ENCODE results near the gene GPHN. TPM values are rescaled to one million over a fixed set of nuclear protein-coding genes. Genes with fewer than 3 reads are reported as not detected.

GPHN gene
- total RNA-seq, 2 experiments from 2014 or later: 10.0 to 10.7 TPM

GRCh38 chr14:66850258-66850888 is 342.4 kb downstream of the GPHN start:
- Mint-ChIP-seq H3K4me1 (ENCODE audit: low read depth) (no peaks in the 10 kb centered on the region), H3K27ac (no peak overlapping the region), H3K9me3 (peaks cover 3% of the 10 kb centered on the region), H3K27me3 (no peaks in the 10 kb centered on the region), H3K36me3 (ENCODE audit: low read depth) (peaks cover 11% of the 10 kb centered on the region), H3K4me3 (no peak overlapping the region)
- H3K27me3 ChIP-seq (ENCODE audit: control insufficient read depth in 1 of 2, insufficient read depth in 2 of 2, low read length in 2 of 2): no peaks in the 10 kb centered on the region
- DNase-seq: no peak
- no peaks in the 10 kb centered on the region for H3K9me3 ChIP-seq (ENCODE audit: control insufficient read depth in 1 of 2, insufficient read depth in 1 of 2, low read length in 2 of 2)
- no peak overlapping the region for H3K4me3 ChIP-seq (ENCODE audit: low read length)
- no peaks in the 10 kb centered on the region for H3K4me1 ChIP-seq (ENCODE audit: insufficient read depth, low read length)
- intact Hi-C loops (cut with DNase I, micrococcal nuclease): no loop called here
- CTCF ChIA-PET: no interaction called here
- POLR2A ChIA-PET: no interaction called here
- H3K27ac ChIP-seq (ENCODE audit: low read depth in 1 of 2, low read length in 2 of 2): no peak overlapping the region
- no peaks in the 10 kb centered on the region for H3K36me3 ChIP-seq (ENCODE audit: insufficient read depth, low read length)
- ATAC-seq (ENCODE audit: poor library complexity): no peak
- TF ChIP-seq, protein P1, sequence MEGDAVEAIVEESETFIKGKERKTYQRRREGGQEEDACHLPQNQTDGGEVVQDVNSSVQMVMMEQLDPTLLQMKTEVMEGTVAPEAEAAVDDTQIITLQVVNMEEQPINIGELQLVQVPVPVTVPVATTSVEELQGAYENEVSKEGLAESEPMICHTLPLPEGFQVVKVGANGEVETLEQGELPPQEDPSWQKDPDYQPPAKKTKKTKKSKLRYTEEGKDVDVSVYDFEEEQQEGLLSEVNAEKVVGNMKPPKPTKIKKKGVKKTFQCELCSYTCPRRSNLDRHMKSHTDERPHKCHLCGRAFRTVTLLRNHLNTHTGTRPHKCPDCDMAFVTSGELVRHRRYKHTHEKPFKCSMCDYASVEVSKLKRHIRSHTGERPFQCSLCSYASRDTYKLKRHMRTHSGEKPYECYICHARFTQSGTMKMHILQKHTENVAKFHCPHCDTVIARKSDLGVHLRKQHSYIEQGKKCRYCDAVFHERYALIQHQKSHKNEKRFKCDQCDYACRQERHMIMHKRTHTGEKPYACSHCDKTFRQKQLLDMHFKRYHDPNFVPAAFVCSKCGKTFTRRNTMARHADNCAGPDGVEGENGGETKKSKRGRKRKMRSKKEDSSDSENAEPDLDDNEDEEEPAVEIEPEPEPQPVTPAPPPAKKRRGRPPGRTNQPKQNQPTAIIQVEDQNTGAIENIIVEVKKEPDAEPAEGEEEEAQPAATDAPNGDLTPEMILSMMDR (IDR thresholded peaks at IDR 0.05): no peak

DNA sequence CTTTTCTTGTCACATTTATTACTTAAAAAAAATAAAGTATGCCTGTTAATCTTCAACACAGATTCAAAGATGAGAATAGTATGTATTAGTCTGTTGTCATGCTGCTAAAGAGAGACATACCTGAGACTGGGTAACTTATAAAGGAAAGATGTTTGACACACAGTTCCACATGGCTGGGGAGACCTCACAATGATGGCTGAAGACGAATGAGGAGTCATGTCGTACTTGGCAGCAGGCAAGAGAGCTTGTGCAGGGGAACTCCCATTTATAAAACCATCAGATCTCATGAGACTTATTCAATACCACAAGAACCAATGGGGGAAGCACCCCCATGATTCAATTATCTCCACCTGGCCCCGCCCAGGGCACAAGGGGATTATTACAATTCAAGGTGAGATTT is 345.4 kb downstream of the GPHN start:
- Histone ChIP-seq H3K36me3 (ENCODE audit: insufficient read depth, low read length) (no peaks in the 10 kb centered on the region), H3K27me3 (ENCODE audit: control insufficient read depth in 1 of 2, insufficient read depth in 2 of 2, low read length in 2 of 2) (no peaks in the 10 kb centered on the region), H3K27ac (ENCODE audit: low read depth in 1 of 2, low read length in 2 of 2) (no peak overlapping the region), H3K4me3 (ENCODE audit: low read length) (no peak overlapping the region), H3K9me3 (ENCODE audit: control insufficient read depth in 1 of 2, insufficient read depth in 1 of 2, low read length in 2 of 2) (no peaks in the 10 kb centered on the region), H3K4me1 (ENCODE audit: insufficient read depth, low read length) (no peaks in the 10 kb centered on the region)
- POLR2A ChIA-PET: no interaction called here
- no peak overlapping the region for H3K27ac Mint-ChIP-seq
- ATAC-seq (ENCODE audit: poor library complexity) (no peak), DNase-seq (no peak)
- no peaks in the 10 kb centered on the region for H3K4me1 Mint-ChIP-seq (ENCODE audit: low read depth)
- H3K9me3 Mint-ChIP-seq: peaks cover 5% of the 10 kb centered on the region
- peaks cover 23% of the 10 kb centered on the region for H3K36me3 Mint-ChIP-seq (ENCODE audit: low read depth)
- CTCF ChIA-PET: no interaction called here
- intact Hi-C loops (cut with DNase I, micrococcal nuclease): no loop called here
- TF ChIP-seq, protein P1 (IDR thresholded peaks at IDR 0.05): no peak
- H3K4me3 Mint-ChIP-seq: no peak overlapping the region
- no peaks in the 10 kb centered on the region for H3K27me3 Mint-ChIP-seq

DNA sequence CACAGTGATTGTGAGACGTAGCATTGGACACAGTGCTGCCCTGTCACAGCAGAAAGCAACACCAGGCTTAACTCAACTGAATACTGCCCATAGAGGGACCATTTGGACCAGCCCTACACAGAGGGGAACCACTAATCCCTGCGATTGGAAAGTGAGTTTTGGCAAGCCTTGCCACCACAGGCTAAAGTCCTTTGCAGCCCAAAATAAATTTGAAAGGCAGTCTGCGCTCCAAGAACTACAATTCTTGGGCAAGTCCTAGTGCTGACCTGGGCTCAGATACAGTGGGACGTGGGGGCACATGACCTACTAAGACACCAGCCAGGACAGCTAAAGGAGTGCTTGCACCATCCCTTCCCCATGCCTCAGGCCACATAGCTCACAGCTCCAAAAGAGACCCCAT is 349.9 kb downstream of the GPHN start:
- DNase-seq (no peak), ATAC-seq (ENCODE audit: poor library complexity) (no peak)
- intact Hi-C loops (cut with DNase I, micrococcal nuclease): no loop called here
- POLR2A ChIA-PET: no interaction called here
- Mint-ChIP-seq H3K4me3 (no peak overlapping the region), H3K9me3 (peaks cover 18% of the 10 kb centered on the region), H3K27me3 (no peaks in the 10 kb centered on the region), H3K27ac (no peak overlapping the region), H3K4me1 (ENCODE audit: low read depth) (no peaks in the 10 kb centered on the region), H3K36me3 (ENCODE audit: low read depth) (peaks cover 21% of the 10 kb centered on the region)
- TF ChIP-seq, protein P1 (IDR thresholded peaks at IDR 0.05): no peak
- H3K4me1 ChIP-seq (ENCODE audit: insufficient read depth, low read length): no peaks in the 10 kb centered on the region
- CTCF ChIA-PET: interaction anchor here (0.6 kb wide), 1 partner anchor 1662 kb away, joined by 3 read pairs; no protein-coding TSS in a partner anchor
- H3K9me3 ChIP-seq (ENCODE audit: control insufficient read depth in 1 of 2, insufficient read depth in 1 of 2, low read length in 2 of 2): peaks cover 4 to 14% of the 10 kb centered on the region in 2 experiments
- no peaks in the 10 kb centered on the region for H3K27me3 ChIP-seq (ENCODE audit: control insufficient read depth in 1 of 2, insufficient read depth in 2 of 2, low read length in 2 of 2)
- no peak overlapping the region for H3K4me3 ChIP-seq (ENCODE audit: low read length)
- no peaks in the 10 kb centered on the region for H3K36me3 ChIP-seq (ENCODE audit: insufficient read depth, low read length)
- H3K27ac ChIP-seq (ENCODE audit: low read depth in 1 of 2, low read length in 2 of 2): no peak overlapping the region
